HCT116 (cell line): Measurements from ENCODE around the gene INO80C. TPM values are rescaled to one million over a fixed set of nuclear protein-coding genes. Genes with fewer than 3 reads are reported as not detected.

Source experiments
- ATAC-seq: fragments of 200-7000 bp; cut with Tn5 transposase; 2 replicates; pipeline ENCODE4 v1.9.1; 2020; ENCODE audit warnings: mild to moderate bottlenecking, moderate library complexity
- Bru-seq: library from RNA; stranded (reverse); fragments of 400-500 nt; gene quantifications from one replicate; lab custom pipeline; 2021; lab: Mats Ljungman, UMichigan
- BruChase-seq, 2 experiments: library from RNA; stranded (reverse); fragments of 400-500 nt; gene quantifications; one replicate each; lab custom pipeline; 2021; lab: Mats Ljungman, UMichigan
- BruUV-seq: library from RNA; stranded (reverse); fragments of 400-500 nt; replicated peaks from 2 replicates; lab custom pipeline; 2021; lab: Mats Ljungman, UMichigan
- CTCF ChIA-PET: fragments of 300-600 bp; sonication (Branson Sonifier 250); formaldehyde crosslinking; loops from one replicate; lab custom pipeline; 2021; ENCODE audit warnings: antibody characterized with exemption; lab: Charles Lee
- POLR2A ChIA-PET: fragments of 300-600, 350-600 bp; sonication (Branson Sonifier 250); formaldehyde crosslinking; loops from one replicate; lab custom pipeline; 2021; ENCODE audit warnings: antibody characterized with exemption; lab: Charles Lee
- RAD21 ChIA-PET, 2 experiments: fragments of 300-600 bp; sonication (Branson Sonifier 250); formaldehyde crosslinking; loops; one replicate each; lab custom pipeline; 2023; ENCODE audit warnings: low total read pairs in 2 of 2; ENCODE audit not compliant: uncharacterized antibody in 2 of 2, unreplicated experiment in 2 of 2, low non-redundant PET in 1 of 2; lab: Charles Lee
- DNase-seq: peaks from one replicate; pipeline ENCODE4 v3.0.0-alpha.2; 2010; ENCODE audit warnings: low read depth, low spot score
- H2AFZ ChIP-seq: fragments of 200-600 bp; shearing (Covaris generic), sonication (generic); 2 replicates; pipeline ENCODE4 v1.6.1; 2017; ENCODE audit warnings: low read depth, mixed run types, mixed read lengths, antibody characterized with exemption, low read length; ENCODE audit not compliant: poor library complexity, severe bottlenecking
- H3K27ac ChIP-seq: 2 replicates; pipeline ENCODE4 v1.5.1; 2012; ENCODE audit warnings: low read depth, low read length
- H3K27me3 ChIP-seq: fragments of 200-600 bp; sonication (generic); 2 replicates; pipeline ENCODE4 v1.6.1; 2016; ENCODE audit warnings: mixed run types, low read length, mixed read lengths; ENCODE audit not compliant: insufficient read depth
- H3K36me3 ChIP-seq, 2 experiments: fragments of 200-500 bp in 1 of 2; fragments of 200-600 bp in 1 of 2; sonication (Bioruptor generic) in 1 of 2; sonication (generic) in 1 of 2; 2 replicates each; pipeline versions ENCODE4 v1.5.1 to v1.6.1; 2014 to 2016; ENCODE audit warnings: low read length in 2 of 2, inconsistent platforms in 1 of 2, mixed read lengths in 1 of 2, mixed run types in 1 of 2; ENCODE audit not compliant: insufficient read depth in 2 of 2, control insufficient read depth in 1 of 2
- H3K4me1 ChIP-seq, 2 experiments: fragments of 200-600 bp in 1 of 2; sonication (generic) in 1 of 2; 2 replicates each; pipeline versions ENCODE4 v1.5.1 to v1.6.1; 2012 to 2017; ENCODE audit warnings: low read length in 2 of 2, inconsistent platforms in 1 of 2, mild to moderate bottlenecking in 1 of 2, mixed read lengths in 1 of 2, mixed run types in 1 of 2, moderate library complexity in 1 of 2; ENCODE audit not compliant: insufficient read depth in 2 of 2, control insufficient read depth in 1 of 2
- H3K4me2 ChIP-seq: fragments of 200-600 bp; sonication (generic); 2 replicates; pipeline ENCODE4 v1.6.1; 2017; ENCODE audit warnings: mixed run types, low read length, mixed read lengths
- H3K4me3 ChIP-seq, 2 experiments: fragments of 200-600 bp in 1 of 2; sonication (generic) in 1 of 2; replicated peaks in 1 of 2; 2 replicates each; pipeline ENCODE4 v1.5.1; 2011 to 2016; ENCODE audit warnings: low read length in 2 of 2, control low read depth in 1 of 2, low read depth in 1 of 2, mild to moderate bottlenecking in 1 of 2, mixed read lengths in 1 of 2, mixed run types in 1 of 2
- H3K79me2 ChIP-seq: fragments of 200-600 bp; sonication (generic); 2 replicates; pipeline ENCODE4 v1.6.1; 2017; ENCODE audit warnings: mild to moderate bottlenecking, mixed run types, low read length, moderate library complexity, mixed read lengths; ENCODE audit not compliant: insufficient read depth
- H3K9ac ChIP-seq: fragments of 200-600 bp; sonication (generic); 2 replicates; pipeline ENCODE4 v1.6.1; 2016; ENCODE audit warnings: low read length, mixed read lengths
- H3K9me2 ChIP-seq: fragments of 200-600 bp; sonication (generic), shearing (Covaris generic); 2 replicates; pipeline ENCODE4 v1.6.1; 2017; ENCODE audit warnings: mixed run types, mild to moderate bottlenecking, moderate library complexity; ENCODE audit not compliant: insufficient read depth
- H3K9me3 ChIP-seq, 2 experiments: fragments of 200-500 bp in 1 of 2; fragments of 200-600 bp in 1 of 2; sonication (Bioruptor generic) in 1 of 2; sonication (generic) in 1 of 2; 2 replicates each; pipeline ENCODE4 v1.6.1; 2014 to 2017; ENCODE audit warnings: low read length in 2 of 2, mixed read lengths in 2 of 2, inconsistent platforms in 1 of 2, low read depth in 1 of 2, mild to moderate bottlenecking in 1 of 2, mixed run types in 1 of 2, moderate library complexity in 1 of 2; ENCODE audit not compliant: control insufficient read depth in 1 of 2, insufficient read depth in 1 of 2
- H4K20me1 ChIP-seq: fragments of 200-600 bp; sonication (generic), shearing (Covaris generic); 2 replicates; pipeline ENCODE4 v1.6.1; 2017; ENCODE audit warnings: mixed run types, mild to moderate bottlenecking, moderate library complexity; ENCODE audit not compliant: insufficient read depth
- CBX3 ChIP-seq: IDR thresholded peaks from 2 replicates; pipeline ENCODE4 v1.6.1; 2012; ENCODE audit warnings: low read depth
- CEBPB ChIP-seq: IDR thresholded peaks from 2 replicates; pipeline ENCODE4 v1.6.1; 2012; ENCODE audit warnings: low read depth
- CTCF ChIP-seq, 3 experiments: fragments of 200-600 bp in 1 of 3; sonication (generic) in 1 of 3; IDR thresholded peaks in 2 of 3; conservative IDR thresholded peaks in 1 of 3; 2 replicates each; pipeline ENCODE4 v1.5.1; 2012 to 2017; ENCODE audit warnings: low read depth in 2 of 3, low read length in 2 of 3, antibody characterized with exemption in 1 of 3, borderline replicate concordance in 1 of 3, control low read depth in 1 of 3, mild to moderate bottlenecking in 1 of 3, mixed read lengths in 1 of 3, mixed run types in 1 of 3, moderate library complexity in 1 of 3; ENCODE audit not compliant: insufficient read depth in 1 of 3
- EGR1 ChIP-seq: IDR thresholded peaks from 2 replicates; pipeline ENCODE4 v1.6.1; 2012; ENCODE audit warnings: low read depth
- EZH2 ChIP-seq: fragments of 200-600 bp; sonication (generic); IDR thresholded peaks from 2 replicates; pipeline ENCODE4 v1.6.1; 2017; ENCODE audit warnings: antibody characterized with exemption, mixed run types
- FOSL1 ChIP-seq: IDR thresholded peaks from 2 replicates; pipeline ENCODE4 v1.6.1; 2012; ENCODE audit warnings: low read depth
- JUND ChIP-seq: IDR thresholded peaks from 2 replicates; pipeline ENCODE4 v1.6.1; 2012
- POLR2A ChIP-seq: IDR thresholded peaks from 2 replicates; pipeline ENCODE4 v1.7.0; 2011; ENCODE audit warnings: borderline replicate concordance; ENCODE audit not compliant: insufficient read depth, insufficient read length; ENCODE audit errors: extremely low read depth
- POLR2AphosphoS5 ChIP-seq: IDR thresholded peaks from 2 replicates; pipeline ENCODE4 v1.6.1; 2011; ENCODE audit warnings: mild to moderate bottlenecking, low read depth, low read length, moderate library complexity
- REST ChIP-seq: IDR thresholded peaks from 2 replicates; pipeline ENCODE4 v1.6.1; 2012; ENCODE audit warnings: low read depth
- SIN3A ChIP-seq: IDR thresholded peaks from 2 replicates; pipeline ENCODE4 v1.6.1; 2012; ENCODE audit warnings: low read depth
- SRF ChIP-seq: IDR thresholded peaks from 2 replicates; pipeline ENCODE4 v1.6.1; 2012; ENCODE audit warnings: low read depth
- TCF7L2 ChIP-seq: IDR thresholded peaks from 2 replicates; pipeline ENCODE4 v1.7.0; 2011; ENCODE audit warnings: borderline replicate concordance, inconsistent platforms; ENCODE audit not compliant: insufficient read depth, insufficient read length; ENCODE audit errors: extremely low read depth
- YY1 ChIP-seq: IDR thresholded peaks from 2 replicates; pipeline ENCODE4 v1.6.1; 2011; ENCODE audit warnings: low read length, low read depth, moderate library complexity, mild to moderate bottlenecking; ENCODE audit not compliant: insufficient replicate concordance; ENCODE audit errors: extremely low read depth
- ZFX ChIP-seq: fragments of 450-650 bp; IDR thresholded peaks from 2 replicates; pipeline ENCODE4 v1.6.1; 2017
- ZNF274 ChIP-seq: fragments of 200-500 bp; sonication (Bioruptor generic); IDR thresholded peaks from 2 replicates; pipeline ENCODE4 v1.6.1; 2014; ENCODE audit warnings: mild to moderate bottlenecking, low read depth, low read length, inconsistent platforms
- intact Hi-C: fragments of 100-400 bp; cut with micrococcal nuclease; formaldehyde crosslinking; loops from 2 replicates; pipeline ENCODE4 v1.10.0; 2022
- long read RNA-seq: library from polyadenylated mRNA; unstranded; transcript quantifications from one replicate; pipeline ENCODE4 v2.0.0, GENCODE V29; 2021; ENCODE audit not compliant: unreplicated experiment
- polyA plus RNA-seq: library from polyadenylated mRNA; unstranded; fragments of >200 nt; gene quantifications from 2 replicates; pipeline ENCODE4 v1.2.1, GENCODE V29; 2012; ENCODE audit warnings: missing spikeins
- total RNA-seq: library from RNA; stranded (reverse); gene quantifications from one replicate; pipeline ENCODE4 v1.2.1, GENCODE V29; 2021; ENCODE audit not compliant: unreplicated experiment
- TF ChIP-seq, protein P1 (sequence below): IDR thresholded peaks from 2 replicates; pipeline ENCODE4 v1.6.1; 2012
- TF ChIP-seq, protein P2 (sequence below): IDR thresholded peaks from 2 replicates; pipeline ENCODE4 v1.6.1; 2012

INO80C gene
- total RNA-seq (30.7 TPM), Bru-seq, nascent RNA (percentile 60 among the genes with signal in this experiment), BruChase-seq, experiment 1, labeled RNA remaining after a 6-hour chase (percentile 88 among the genes with signal in this experiment), BruChase-seq, experiment 2, labeled RNA remaining after a 2-hour chase (percentile 79 among the genes with signal in this experiment)
- 19.5 and 25.0 TPM in 2 replicates for polyA plus RNA-seq
- long read RNA-seq, transcript INO80C-202 (5 exons, 974 nt), result major isoform, 6 of 20 reads
- long read RNA-seq, partial matches to known transcripts, result 0 of 20 reads
- long read RNA-seq, other reads (novel, unspliced or antisense), result 11 of 20 reads

GRCh38 chr18:35497370-35498197 is at the start of gene INO80C:
TSS of gene INO80C (minus strand) at chr18:35497960. CDS start at chr18:35497874, 86 bp downstream.
- intact Hi-C loops, result loop anchor here (1.0 to 5.0 kb wide), 2 partner anchors 19 to 90 kb away; no protein-coding TSS in a partner anchor
- CTCF ChIA-PET, result interaction anchor here (0.7 kb wide), 1 partner anchor 15 kb away, joined by 3 read pairs; no protein-coding TSS in a partner anchor
- peak; percentile 82 for TF ChIP-seq YY1
- TF ChIP-seq EGR1, result no peak
- no peak for TF ChIP-seq ZNF274
- TF ChIP-seq JUND, result peak; percentile 97
- no peak for TF ChIP-seq EZH2
- no peak for TF ChIP-seq REST
- no peak for TF ChIP-seq TCF7L2
- TF ChIP-seq SRF, result no peak; the same call in 1 of the 2 replicates
- peak; percentile 97 for TF ChIP-seq POLR2A
- peak; percentile 97 for TF ChIP-seq CBX3
- TF ChIP-seq, protein P1, sequence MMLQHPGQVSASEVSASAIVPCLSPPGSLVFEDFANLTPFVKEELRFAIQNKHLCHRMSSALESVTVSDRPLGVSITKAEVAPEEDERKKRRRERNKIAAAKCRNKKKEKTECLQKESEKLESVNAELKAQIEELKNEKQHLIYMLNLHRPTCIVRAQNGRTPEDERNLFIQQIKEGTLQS, result no peak
- TF ChIP-seq ZFX, result peak; percentile 66
- TF ChIP-seq, protein P2, sequence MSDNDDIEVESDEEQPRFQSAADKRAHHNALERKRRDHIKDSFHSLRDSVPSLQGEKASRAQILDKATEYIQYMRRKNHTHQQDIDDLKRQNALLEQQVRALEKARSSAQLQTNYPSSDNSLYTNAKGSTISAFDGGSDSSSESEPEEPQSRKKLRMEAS, result peak; percentile 82
- no peak for TF ChIP-seq FOSL1
- TF ChIP-seq POLR2AphosphoS5, result peak; percentile 96
- TF ChIP-seq CTCF (IDR thresholded peaks at IDR 0.05 in 2 of 3, conservative IDR thresholded peaks at IDR 0.05 in 1 of 3; ENCODE audit: borderline replicate concordance in 1 of 3, insufficient read depth in 1 of 3, low read depth in 2 of 3, low read length in 2 of 3), result no peak
- TF ChIP-seq CEBPB, result peak; percentile 56
- TF ChIP-seq SIN3A, result peak; percentile 83

More at GRCh38 chr18:35497370-35498197, at the start of gene INO80C:
- peak within 1 kb of the TSS; percentile 76 for H3K9ac ChIP-seq
- H3K4me1 ChIP-seq, result peaks cover 10 to 26% of the 10 kb centered on the region in 2 experiments; a peak in 3 of 4 replicates
- ATAC-seq (peak; percentile 94), DNase-seq (peak; percentile 92)
- H3K4me2 ChIP-seq, result peak within 1 kb of the TSS; percentile 97
- no peaks in the 10 kb centered on the region for H3K9me2 ChIP-seq
- peaks cover 47% of the 10 kb centered on the region for H3K79me2 ChIP-seq
- no peaks in the 10 kb centered on the region for H4K20me1 ChIP-seq
- H3K36me3 ChIP-seq, result no peaks in the 10 kb centered on the region
- H3K27ac ChIP-seq, result peak within 1 kb of the TSS; percentile 83
- BruUV-seq, result TSS peak; percentile 97
- H2AFZ ChIP-seq, result peak within 1 kb of the TSS; percentile 53
- POLR2A ChIA-PET, result interaction anchor here (0.9 to 2.3 kb wide), 3 partner anchors 16 to 41 kb away, joined by 3 to 17 read pairs (median 3); no protein-coding TSS in a partner anchor
- no peaks in the 10 kb centered on the region for H3K9me3 ChIP-seq
- H3K27me3 ChIP-seq, result no peaks in the 10 kb centered on the region
- peak within 1 kb of the TSS; percentile 60 to 74 for H3K4me3 ChIP-seq
- RAD21 ChIA-PET, result no interaction called here
